Gastroesophageal sphincter (tissue), 4 donors: ENCODE data around the gene C14orf132. TPM values are rescaled to one million over a fixed set of nuclear protein-coding genes. Genes with fewer than 3 reads are reported as not detected.

ENCODE experiments used
- ATAC-seq: fragments of 150-250 bp; one replicate; pipeline ENCODE4 v1.9.1; 2016; ENCODE audit warnings: mild to moderate bottlenecking, moderate library complexity
- H3K27ac ChIP-seq, 4 donors: fragments of 200-600 bp; sonication (generic) in 3 of 4; 1 replicate in 3 of 4; 2 replicates in 1 of 4; pipeline ENCODE4 v1.5.1; 2016 to 2019
- H3K27me3 ChIP-seq: fragments of 200-600 bp; sonication (generic); one replicate; pipeline ENCODE4 v1.5.1; 2019
- H3K36me3 ChIP-seq, 2 donors: fragments of 200-600 bp; sonication (generic); one replicate each; pipeline ENCODE4 v1.5.1; 2019; ENCODE audit warnings: control low read depth in 1 of 2
- H3K4me1 ChIP-seq, 3 donors: fragments of 200-600 bp; sonication (generic); 1 replicate in 2 of 3; 2 replicates in 1 of 3; pipeline ENCODE4 v1.5.1; 2016 to 2019; ENCODE audit warnings: control low read depth in 2 of 3
- H3K4me3 ChIP-seq, 2 donors: fragments of 200-600 bp; sonication (generic); one replicate each; pipeline ENCODE4 v1.5.1; 2019; ENCODE audit warnings: mild to moderate bottlenecking in 1 of 2, moderate library complexity in 1 of 2
- H3K9me3 ChIP-seq, 3 donors: fragments of 200-600 bp; sonication (generic); one replicate each; pipeline ENCODE4 v1.5.1; 2017 to 2019; ENCODE audit warnings: control low read depth in 2 of 3
- EP300 ChIP-seq: sonication (generic); formaldehyde crosslinking; IDR thresholded peaks from one replicate; pipeline ENCODE4 v1.6.1; 2017; ENCODE audit warnings: antibody characterized with exemption, mild to moderate bottlenecking
- POLR2A ChIP-seq, 2 donors: fragments of 450-650 bp; IDR thresholded peaks; one replicate each; pipeline ENCODE4 v1.6.1; 2017; ENCODE audit warnings: antibody characterized with exemption in 2 of 2, mild to moderate bottlenecking in 2 of 2, moderate library complexity in 1 of 2
- POLR2AphosphoS5 ChIP-seq: sonication (generic); formaldehyde crosslinking; IDR thresholded peaks from one replicate; pipeline ENCODE4 v1.6.1; 2017; ENCODE audit warnings: antibody characterized with exemption
- WGBS, 2 donors: methylation state at CpG; one replicate each; pipeline ENCODE4 v1.1.5; 2018; ENCODE audit warnings: low coverage in 1 of 2; 5-methylcytosine and 5-hydroxymethylcytosine counted together
- total RNA-seq, 4 donors: library from RNA; depleted of rRNA; stranded (reverse); fragments of >200 nt; gene quantifications; one replicate each; pipeline ENCODE4 v1.1.0, GENCODE V29; 2016
- TF ChIP-seq, protein P1 (sequence below), 4 experiments: fragments of 200-600 bp in 2 of 4; fragments of 450-650 bp in 2 of 4; sonication (generic) in 1 of 4; IDR thresholded peaks; one replicate each; pipeline ENCODE4 v1.5.1; 2017 to 2019; ENCODE audit warnings: antibody characterized with exemption in 4 of 4, mild to moderate bottlenecking in 2 of 4, moderate library complexity in 2 of 4

The C14orf132 gene
- total RNA-seq, 4 donors from 2014 or later = 52.0 to 135 (median 74.6) TPM

DNA sequence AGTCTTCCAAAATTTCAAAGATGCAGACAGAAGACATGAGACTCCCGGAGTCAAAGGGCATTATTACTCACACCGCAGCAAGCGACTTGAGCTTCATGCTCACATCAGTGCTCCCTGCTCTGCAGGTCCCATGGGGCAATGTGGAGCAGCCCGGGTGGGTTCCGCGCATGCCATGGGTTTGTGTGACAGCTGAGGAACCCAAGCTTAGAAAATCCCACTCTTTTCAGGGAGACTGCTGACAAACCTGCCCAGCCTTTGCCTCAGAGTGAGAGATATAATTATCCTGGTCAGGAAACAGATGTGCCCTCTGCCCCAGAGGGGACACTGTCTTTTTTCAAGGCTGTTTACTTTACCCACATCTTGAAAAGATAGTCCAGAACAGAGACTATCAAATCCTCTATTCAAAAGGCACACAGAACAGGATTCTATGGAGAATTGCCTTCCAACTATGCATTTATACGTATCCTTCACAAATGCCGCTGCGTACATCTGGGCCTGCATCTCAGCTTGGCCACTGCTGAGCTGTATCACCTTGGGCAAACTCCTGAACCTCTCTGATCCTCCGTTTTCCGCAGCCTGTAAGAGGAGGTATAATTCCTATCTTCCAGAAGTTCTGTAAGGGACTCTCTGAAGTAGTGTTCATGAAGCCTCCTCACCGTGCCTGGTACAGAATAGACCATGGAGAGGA, 16.0 kb downstream of the C14orf132 start:
- Histone ChIP-seq H3K4me3 (no peak overlapping the region), H3K36me3 (peaks cover 0 to 6% of the 10 kb centered on the region in 2 donors), H3K9me3 (no peaks in the 10 kb centered on the region), H3K27ac (peak overlapping the region in 3 of 4 donors; percentile 84 to 93 (median 89)), H3K4me1 (peaks cover 3 to 64% (median 19%) of the 10 kb centered on the region in 3 donors), H3K27me3 (no peaks in the 10 kb centered on the region)
- no peak for ATAC-seq
- 88 to 100% methylated on average over 5 to 12 of the region's 12 CpGs for WGBS, 2 donors
- TF ChIP-seq POLR2A (IDR thresholded peaks at IDR 0.05) (no peak), POLR2AphosphoS5 (no peak), EP300 (no peak)
- TF ChIP-seq, protein P1, sequence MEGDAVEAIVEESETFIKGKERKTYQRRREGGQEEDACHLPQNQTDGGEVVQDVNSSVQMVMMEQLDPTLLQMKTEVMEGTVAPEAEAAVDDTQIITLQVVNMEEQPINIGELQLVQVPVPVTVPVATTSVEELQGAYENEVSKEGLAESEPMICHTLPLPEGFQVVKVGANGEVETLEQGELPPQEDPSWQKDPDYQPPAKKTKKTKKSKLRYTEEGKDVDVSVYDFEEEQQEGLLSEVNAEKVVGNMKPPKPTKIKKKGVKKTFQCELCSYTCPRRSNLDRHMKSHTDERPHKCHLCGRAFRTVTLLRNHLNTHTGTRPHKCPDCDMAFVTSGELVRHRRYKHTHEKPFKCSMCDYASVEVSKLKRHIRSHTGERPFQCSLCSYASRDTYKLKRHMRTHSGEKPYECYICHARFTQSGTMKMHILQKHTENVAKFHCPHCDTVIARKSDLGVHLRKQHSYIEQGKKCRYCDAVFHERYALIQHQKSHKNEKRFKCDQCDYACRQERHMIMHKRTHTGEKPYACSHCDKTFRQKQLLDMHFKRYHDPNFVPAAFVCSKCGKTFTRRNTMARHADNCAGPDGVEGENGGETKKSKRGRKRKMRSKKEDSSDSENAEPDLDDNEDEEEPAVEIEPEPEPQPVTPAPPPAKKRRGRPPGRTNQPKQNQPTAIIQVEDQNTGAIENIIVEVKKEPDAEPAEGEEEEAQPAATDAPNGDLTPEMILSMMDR (IDR thresholded peaks at IDR 0.05) = no peak

DNA sequence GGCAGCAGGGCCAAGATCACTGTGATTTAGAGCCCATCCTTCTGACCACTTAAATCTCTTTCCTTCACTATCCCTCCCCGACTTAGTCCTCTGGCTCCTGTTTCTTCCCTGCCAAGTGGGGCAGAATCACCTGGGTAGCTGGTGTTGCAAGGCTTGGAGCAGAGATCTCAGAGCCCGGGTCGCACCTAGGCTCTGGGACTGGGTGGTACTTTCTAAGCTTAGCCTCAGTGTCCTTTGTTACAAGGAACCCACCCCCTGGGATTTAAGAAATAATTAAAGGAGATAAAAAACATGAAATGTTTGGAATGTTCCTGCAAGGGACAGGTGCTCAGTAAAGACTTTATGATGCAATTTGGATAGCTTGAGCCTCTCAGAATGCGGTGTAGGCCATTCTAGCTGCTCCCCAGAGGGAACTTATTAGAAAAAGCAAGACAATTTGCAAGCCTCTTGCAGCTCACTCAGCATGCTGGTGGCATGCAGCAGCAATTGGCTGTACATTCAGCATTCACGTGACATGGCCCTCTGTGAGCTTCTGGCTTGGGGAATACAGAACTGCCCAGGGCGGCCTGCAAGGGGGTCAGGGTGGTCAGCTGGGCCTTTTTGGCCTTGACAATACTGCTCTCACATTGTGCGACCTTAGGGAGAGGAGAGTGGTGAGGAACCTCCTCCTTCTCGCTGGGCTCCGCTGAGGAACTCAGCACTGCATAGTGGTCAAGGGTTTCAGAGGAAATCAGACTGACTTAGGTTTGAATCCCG, 16.8 kb downstream of the C14orf132 start:
- Histone ChIP-seq H3K4me3 (no peak overlapping the region), H3K9me3 (no peaks in the 10 kb centered on the region), H3K4me1 (peaks cover 0 to 64% (median 13%) of the 10 kb centered on the region in 3 donors), H3K27me3 (no peaks in the 10 kb centered on the region), H3K27ac (peak overlapping the region in 1 of 4 donors; percentile 89), H3K36me3 (peaks cover 0 to 6% of the 10 kb centered on the region in 2 donors)
- ATAC-seq = no peak
- TF ChIP-seq EP300 (no peak), POLR2AphosphoS5 (no peak), POLR2A (IDR thresholded peaks at IDR 0.05) (no peak)
- TF ChIP-seq, protein P1 (IDR thresholded peaks at IDR 0.05) = no peak
- 68 to 92% methylated on average over 2 to 4 of the region's 10 CpGs for WGBS, 2 donors

DNA sequence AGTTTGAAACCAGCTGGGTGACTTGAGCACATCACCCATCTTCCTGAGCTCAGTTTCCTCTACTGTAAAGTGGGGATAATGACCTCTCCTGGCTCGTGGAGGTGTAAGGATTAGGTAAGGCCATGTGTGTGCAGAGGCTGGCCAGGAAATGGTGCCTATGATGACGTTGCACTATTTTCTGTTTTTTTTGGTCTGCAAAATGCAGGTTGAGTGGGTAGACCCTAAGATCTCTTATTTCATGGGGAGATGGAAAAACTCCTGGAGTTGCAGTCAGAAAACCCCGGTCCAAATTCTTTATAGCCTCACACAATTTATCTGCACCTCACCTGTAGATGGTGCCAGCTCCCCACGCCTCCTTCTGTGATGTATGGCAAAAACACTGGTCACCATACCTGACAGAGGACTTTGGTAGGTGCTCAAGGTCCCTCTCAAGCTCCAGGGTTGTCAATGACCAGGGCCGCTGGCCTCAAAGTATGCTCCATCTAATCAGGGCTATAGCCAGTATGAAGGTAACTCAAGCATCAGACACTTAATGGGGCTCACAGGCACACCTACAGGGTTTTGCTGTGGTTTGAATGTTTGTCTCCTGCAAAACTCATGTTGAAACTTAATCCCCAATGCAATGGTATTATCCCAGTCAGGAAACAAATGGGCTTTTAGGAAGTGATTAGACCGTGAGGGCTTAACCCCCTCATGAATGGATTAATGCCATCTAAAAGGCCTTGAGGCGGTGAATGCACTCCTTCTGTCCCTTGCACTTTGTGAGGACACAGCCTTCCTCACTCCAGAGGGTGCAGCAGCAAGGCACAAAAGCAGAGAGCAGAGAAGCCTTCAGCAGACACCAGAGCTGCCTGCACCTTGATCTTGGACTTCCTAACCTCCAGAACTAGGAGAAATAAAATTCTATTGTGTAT, 17.6 kb downstream of the C14orf132 start:
- Histone ChIP-seq H3K4me1 (peaks cover 0 to 61% (median 10%) of the 10 kb centered on the region in 3 donors), H3K27ac (peak overlapping the region in 1 of 4 donors; percentile 1), H3K27me3 (no peaks in the 10 kb centered on the region), H3K36me3 (peaks cover 0 to 6% of the 10 kb centered on the region in 2 donors), H3K4me3 (no peak overlapping the region), H3K9me3 (no peaks in the 10 kb centered on the region)
- no peak for ATAC-seq
- TF ChIP-seq EP300 (no peak), POLR2AphosphoS5 (no peak), POLR2A (IDR thresholded peaks at IDR 0.05) (no peak)
- TF ChIP-seq, protein P1 (IDR thresholded peaks at IDR 0.05) = no peak
- WGBS, 2 donors = 90 to 93% methylated on average over 6 to 7 of the region's 7 CpGs

DNA sequence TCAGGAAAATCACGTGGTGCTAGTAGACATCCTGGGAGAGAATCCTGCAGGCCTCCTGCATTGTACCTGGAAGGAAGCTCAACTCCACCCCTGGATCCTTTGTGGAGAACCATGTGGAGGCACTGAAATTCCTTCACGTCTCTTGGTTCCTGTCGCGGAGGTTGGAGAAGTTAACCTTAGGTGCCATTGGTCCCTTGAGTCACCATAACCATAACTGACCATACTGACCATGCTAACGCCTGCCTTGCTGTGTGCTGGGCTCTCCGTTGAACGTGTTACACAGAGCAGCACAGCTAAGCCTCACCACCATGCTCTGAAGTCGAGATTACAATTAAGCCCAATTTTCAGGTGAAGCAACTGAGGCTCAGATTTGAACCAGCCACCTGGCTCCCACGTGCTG, 18.6 kb downstream of the C14orf132 start:
- Histone ChIP-seq H3K27me3 (no peaks in the 10 kb centered on the region), H3K9me3 (no peaks in the 10 kb centered on the region), H3K27ac (no peak overlapping the region), H3K4me1 (peaks cover 0 to 51% (median 10%) of the 10 kb centered on the region in 3 donors), H3K4me3 (no peak overlapping the region), H3K36me3 (peaks cover 0 to 6% of the 10 kb centered on the region in 2 donors)
- TF ChIP-seq, protein P1 (IDR thresholded peaks at IDR 0.05) = no peak
- no peak for TF ChIP-seq EP300
- no peak for TF ChIP-seq POLR2AphosphoS5
- TF ChIP-seq POLR2A (IDR thresholded peaks at IDR 0.05) = no peak
- ATAC-seq = no peak
- WGBS, 2 donors = 90 to 96% methylated on average over 2 to 7 of the region's 9 CpGs
